HUES6 (cell line): Measurements from ENCODE around the gene EDRF1.
"Not testable (repeated sequence)": the region's sequence is repeated elsewhere in the genome, so short reads cannot be mapped to it uniquely, and the experiment has no call there.

ENCODE experiments used
- H3K27ac ChIP-seq: 2 replicates; pipeline ENCODE4 v1.7.0; 2013; ENCODE audit warnings: low read depth, mild to moderate bottlenecking, low read length, inconsistent platforms
- H3K27me3 ChIP-seq: 2 replicates; pipeline ENCODE4 v1.6.1; 2013; ENCODE audit warnings: low read length; ENCODE audit not compliant: control insufficient read depth, insufficient read depth
- H3K36me3 ChIP-seq: 2 replicates; pipeline ENCODE4 v1.6.1; 2013; ENCODE audit warnings: low read length; ENCODE audit not compliant: control insufficient read depth, insufficient read depth
- H3K4me1 ChIP-seq: 2 replicates; pipeline ENCODE4 v1.6.1; 2013; ENCODE audit warnings: low read length; ENCODE audit not compliant: control insufficient read depth, insufficient read depth
- H3K4me3 ChIP-seq: 2 replicates; pipeline ENCODE4 v1.5.1; 2013; ENCODE audit warnings: low read depth, low read length
- H3K9ac ChIP-seq: one replicate; pipeline ENCODE4 v1.6.1; 2013; ENCODE audit warnings: mild to moderate bottlenecking, low read length
- H3K9me3 ChIP-seq: 2 replicates; pipeline ENCODE4 v1.6.1; 2013; ENCODE audit warnings: low read depth, low read length; ENCODE audit not compliant: control insufficient read depth, insufficient read depth

EDRF1 gene

DNA sequence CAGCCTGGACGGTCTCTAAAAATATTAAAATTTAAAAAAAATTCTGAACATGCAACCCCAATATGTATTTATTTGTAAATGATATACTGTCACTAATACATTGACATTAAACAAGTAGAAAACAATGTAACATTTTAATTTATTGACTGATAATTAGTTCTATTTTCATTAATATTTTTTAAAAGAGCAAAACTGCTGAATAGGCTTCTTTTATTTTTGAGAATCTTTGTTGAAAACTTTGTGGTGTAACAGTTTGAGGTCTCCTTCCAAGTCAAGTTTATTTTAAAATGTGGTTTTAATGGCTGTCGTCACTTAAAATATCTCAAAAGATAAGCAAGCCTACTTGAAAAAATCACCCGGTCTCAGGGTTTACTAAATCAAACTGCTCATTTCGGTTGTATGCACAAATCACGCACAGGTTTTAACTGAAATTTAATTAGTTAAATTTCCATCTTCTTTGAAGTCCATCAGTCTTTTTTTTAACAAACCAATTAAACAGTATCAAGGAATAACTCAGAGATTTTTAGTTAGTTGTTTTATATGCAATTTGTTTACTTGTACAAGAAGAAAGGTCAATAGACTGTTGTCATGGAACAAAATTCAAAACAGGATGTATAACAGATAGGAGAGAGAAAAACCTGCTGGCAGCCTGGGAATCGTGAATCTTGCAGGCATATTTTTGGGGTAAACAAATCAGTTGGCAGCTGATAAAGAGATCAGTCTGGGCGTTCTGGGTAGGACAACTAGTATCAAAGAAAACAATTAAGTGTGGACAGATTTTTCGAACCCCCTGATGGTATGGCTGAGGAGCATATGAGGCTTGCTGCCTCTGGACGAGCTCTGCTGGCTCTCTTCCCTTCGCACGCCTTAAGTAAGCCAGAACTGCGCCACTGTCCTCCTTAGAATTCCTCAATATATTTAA, 9.7 kb upstream of the EDRF1 start:
- no peak overlapping the region for H3K27ac ChIP-seq
- peaks cover 4% of the 10 kb centered on the region; the same call in 1 of the 2 replicates for H3K9me3 ChIP-seq
- no peaks in the 10 kb centered on the region for H3K27me3 ChIP-seq
- no peak overlapping the region for H3K4me3 ChIP-seq
- peaks cover 7% of the 10 kb centered on the region; the same call in 1 of the 2 replicates for H3K4me1 ChIP-seq
- H3K36me3 ChIP-seq, result no peaks in the 10 kb centered on the region
- no peak overlapping the region for H3K9ac ChIP-seq

DNA sequence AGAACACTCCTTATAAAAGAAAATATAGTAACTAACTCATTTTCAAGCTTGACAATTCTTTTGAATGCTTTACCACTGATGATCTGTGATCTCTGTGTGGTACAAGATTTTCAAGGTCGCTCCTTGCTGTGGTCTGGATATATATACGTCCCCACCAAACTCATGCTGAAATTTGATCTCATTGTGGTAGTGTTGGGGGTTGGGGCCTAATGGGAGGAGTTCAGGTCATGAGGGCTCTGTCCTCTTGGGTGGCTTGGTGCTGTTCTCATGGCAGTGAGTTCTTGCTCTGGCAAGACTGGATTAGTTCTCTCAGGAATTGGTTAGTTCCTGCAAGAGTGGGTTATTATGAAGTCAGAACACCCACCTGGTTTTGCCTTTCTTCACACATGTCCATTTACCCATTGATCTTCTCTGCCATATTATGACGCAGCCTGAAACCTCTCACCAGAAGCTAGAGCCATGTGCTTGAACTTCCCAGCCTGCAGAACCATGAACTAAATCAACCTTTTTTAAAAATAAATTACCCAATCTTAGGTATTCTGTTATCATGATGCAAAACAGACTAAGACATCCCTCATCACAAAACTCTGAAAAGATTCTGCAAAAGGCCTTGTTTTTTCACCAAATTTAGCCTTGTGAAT, 8.3 kb upstream of the EDRF1 start:
- no peaks in the 10 kb centered on the region for H3K36me3 ChIP-seq
- H3K9me3 ChIP-seq, result peaks cover 4% of the 10 kb centered on the region; the same call in 1 of the 2 replicates
- no peak overlapping the region for H3K9ac ChIP-seq
- no peaks in the 10 kb centered on the region for H3K27me3 ChIP-seq
- H3K4me3 ChIP-seq, result no peak overlapping the region
- H3K4me1 ChIP-seq, result peaks cover 7% of the 10 kb centered on the region; the same call in 1 of the 2 replicates
- no peak overlapping the region for H3K27ac ChIP-seq

GRCh38 chr10:125714728-125715127, 4.8 kb upstream of the EDRF1 start:
- H3K9ac ChIP-seq, H3K27ac ChIP-seq, H3K4me3 ChIP-seq, H3K9me3 ChIP-seq, H3K4me1 ChIP-seq, H3K36me3 ChIP-seq, H3K27me3 ChIP-seq: not testable (repeated sequence)

DNA sequence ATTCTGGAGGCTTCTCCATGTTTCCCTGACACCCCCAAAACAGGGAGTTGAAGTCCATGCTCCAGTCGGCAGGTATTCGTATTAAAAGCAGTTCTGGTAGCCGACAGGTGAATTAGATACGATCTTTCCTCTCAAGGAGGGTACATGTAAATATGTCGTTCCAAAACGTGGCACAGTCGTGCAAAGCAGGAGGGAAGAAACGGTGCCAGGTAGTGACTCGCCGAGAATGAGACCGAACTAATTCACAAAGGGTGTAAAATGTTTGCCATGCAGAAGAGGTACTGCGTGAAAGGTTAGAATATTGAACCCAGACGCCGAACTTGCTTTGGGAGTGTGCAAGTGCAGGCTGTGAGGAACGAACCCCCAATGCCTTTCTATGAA, 483 bp downstream of the EDRF1 start:
- Histone ChIP-seq H3K27me3 (no peaks in the 10 kb centered on the region), H3K9ac (peak overlapping the region; percentile 95), H3K27ac (peak overlapping the region; percentile 75; the same call in 1 of the 2 replicates), H3K4me3 (peak overlapping the region; percentile 83), H3K9me3 (no peaks in the 10 kb centered on the region), H3K4me1 (no peaks in the 10 kb centered on the region; the same call in 1 of the 2 replicates), H3K36me3 (peaks cover 42% of the 10 kb centered on the region)

DNA sequence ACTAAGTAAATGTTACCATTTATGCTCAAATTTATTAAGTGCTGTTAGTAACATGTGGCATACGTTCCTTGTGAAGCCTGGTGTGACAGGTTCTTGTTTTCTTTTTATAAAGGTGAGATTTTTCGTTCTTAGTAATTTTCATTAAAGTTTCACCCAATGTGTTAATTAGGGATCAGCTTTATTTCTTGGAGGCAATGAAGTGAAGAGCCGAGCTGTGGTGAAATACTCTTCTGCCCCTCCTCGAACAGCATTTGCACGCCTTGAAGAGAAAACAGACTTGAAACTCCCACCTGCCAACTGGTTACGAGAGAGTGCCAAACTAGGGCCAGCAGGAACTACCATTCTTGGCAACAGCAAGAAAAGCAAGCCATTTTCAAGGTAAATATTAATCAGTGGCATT, 1.5 kb downstream of the EDRF1 start:
- Histone ChIP-seq H3K36me3 (peaks cover 51% of the 10 kb centered on the region), H3K9me3 (no peaks in the 10 kb centered on the region), H3K4me1 (no peaks in the 10 kb centered on the region; the same call in 1 of the 2 replicates), H3K27me3 (no peaks in the 10 kb centered on the region), H3K9ac (no peak overlapping the region), H3K27ac (no peak overlapping the region), H3K4me3 (peak overlapping the region; percentile 83)

GRCh38 chr10:125722811-125723210, 3.3 kb downstream of the EDRF1 start:
- Histone ChIP-seq H3K27me3 (no peaks in the 10 kb centered on the region), H3K27ac (no peak overlapping the region), H3K9ac (no peak overlapping the region), H3K4me3 (no peak overlapping the region), H3K36me3 (peaks cover 68% of the 10 kb centered on the region), H3K9me3 (no peaks in the 10 kb centered on the region), H3K4me1 (no peaks in the 10 kb centered on the region; the same call in 1 of the 2 replicates)

DNA sequence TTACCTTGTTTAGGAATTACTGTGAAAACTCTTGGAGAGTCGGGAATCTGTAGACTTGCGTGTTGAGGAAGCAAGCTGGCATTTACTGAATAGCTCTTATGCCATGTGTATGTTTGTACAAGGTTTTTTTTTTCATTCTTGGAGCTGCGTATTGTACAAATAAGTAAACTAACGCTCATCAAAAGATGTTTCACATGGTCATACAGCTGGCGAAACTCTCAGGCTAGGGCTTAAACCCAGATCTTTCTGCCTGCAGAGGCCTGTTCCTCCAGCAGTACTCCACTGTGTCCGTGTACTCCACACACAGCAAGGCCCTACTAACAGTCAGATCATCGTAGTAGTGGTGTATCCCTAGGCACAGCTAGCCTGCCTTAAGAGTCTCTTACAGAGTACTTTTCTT, 7.4 kb downstream of the EDRF1 start:
- no peak overlapping the region for H3K9ac ChIP-seq
- no peak overlapping the region for H3K4me3 ChIP-seq
- H3K4me1 ChIP-seq, result no peaks in the 10 kb centered on the region
- H3K27me3 ChIP-seq, result no peaks in the 10 kb centered on the region
- H3K36me3 ChIP-seq, result peaks cover 95% of the 10 kb centered on the region
- H3K9me3 ChIP-seq, result no peaks in the 10 kb centered on the region
- no peak overlapping the region for H3K27ac ChIP-seq

DNA sequence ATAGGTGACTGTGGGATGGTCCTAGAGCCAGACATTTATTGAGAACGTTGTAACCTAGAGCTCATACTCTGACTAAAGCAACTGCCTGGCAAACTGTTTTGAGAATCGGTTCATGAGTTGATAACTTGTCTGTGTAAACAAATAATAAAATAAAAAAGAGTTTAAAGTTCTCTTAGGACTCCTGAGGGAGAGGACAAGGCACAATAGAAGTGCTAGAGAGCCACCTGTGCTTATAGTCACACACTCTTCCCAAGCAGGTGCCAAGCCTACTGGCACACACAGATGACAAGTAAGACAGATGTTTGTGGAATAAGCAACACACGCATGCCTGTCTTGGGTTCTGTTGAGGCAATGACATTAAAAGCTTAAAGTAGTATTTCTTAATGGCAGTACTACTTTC, 7.9 kb downstream of the EDRF1 start:
- peaks cover 95% of the 10 kb centered on the region for H3K36me3 ChIP-seq
- H3K9me3 ChIP-seq, result no peaks in the 10 kb centered on the region
- H3K4me1 ChIP-seq, result no peaks in the 10 kb centered on the region
- no peak overlapping the region for H3K27ac ChIP-seq
- no peak overlapping the region for H3K4me3 ChIP-seq
- H3K27me3 ChIP-seq, result no peaks in the 10 kb centered on the region
- H3K9ac ChIP-seq, result no peak overlapping the region

DNA sequence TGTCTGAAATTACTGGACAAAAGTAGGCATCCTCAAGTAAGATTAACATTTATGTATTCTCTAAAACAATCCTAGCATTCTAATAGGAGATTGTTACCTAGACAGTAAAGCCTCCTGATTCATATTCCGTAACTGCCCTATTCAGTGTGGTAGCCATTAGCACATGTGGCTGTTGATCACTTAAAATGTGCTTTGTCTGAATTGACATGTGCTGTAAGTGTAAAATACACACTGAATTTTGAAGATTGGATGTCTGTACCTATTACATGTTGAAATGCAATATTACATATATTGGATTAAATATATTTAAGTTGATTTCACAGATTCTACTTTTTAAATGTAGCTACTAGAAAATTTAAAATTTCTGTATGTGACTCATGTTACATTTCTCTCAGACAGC, 14.6 kb downstream of the EDRF1 start:
- Histone ChIP-seq H3K27me3 (no peaks in the 10 kb centered on the region), H3K4me1 (no peaks in the 10 kb centered on the region), H3K9me3 (no peaks in the 10 kb centered on the region), H3K36me3 (peaks cover 99% of the 10 kb centered on the region), H3K9ac (no peak overlapping the region), H3K4me3 (no peak overlapping the region), H3K27ac (no peak overlapping the region)

GRCh38 chr10:125734823-125735222, 15.3 kb downstream of the EDRF1 start:
- Histone ChIP-seq H3K27ac (no peak overlapping the region), H3K4me1 (no peaks in the 10 kb centered on the region), H3K9me3 (no peaks in the 10 kb centered on the region), H3K4me3 (no peak overlapping the region), H3K36me3 (peaks cover 99% of the 10 kb centered on the region), H3K27me3 (no peaks in the 10 kb centered on the region), H3K9ac (no peak overlapping the region)

DNA sequence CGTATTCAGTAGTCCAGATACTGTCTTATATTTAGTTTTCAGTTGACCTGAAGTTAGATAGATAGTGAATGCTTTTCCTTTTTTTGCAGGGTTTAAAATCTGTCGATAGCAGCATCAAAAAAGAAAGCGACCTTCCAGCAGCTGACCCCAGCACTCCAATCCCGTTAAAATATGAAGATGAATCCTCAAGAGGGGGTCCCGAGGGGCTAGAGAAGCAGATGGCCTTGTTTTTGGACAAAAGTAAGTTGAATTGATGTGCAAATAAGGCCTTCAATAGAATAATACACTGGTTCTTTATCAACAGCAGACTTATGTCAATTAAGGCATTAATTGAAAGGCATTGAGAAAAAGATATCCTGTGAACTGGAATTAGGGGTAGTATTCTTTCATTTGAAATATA, 18.7 kb downstream of the EDRF1 start:
- Histone ChIP-seq H3K36me3 (peaks cover 97% of the 10 kb centered on the region), H3K4me3 (no peak overlapping the region)

More for the DNA sequence above, 18.7 kb downstream of the EDRF1 start:
- no peaks in the 10 kb centered on the region for H3K4me1 ChIP-seq
- H3K27ac ChIP-seq, result no peak overlapping the region
- H3K27me3 ChIP-seq, result no peaks in the 10 kb centered on the region
- H3K9me3 ChIP-seq, result no peaks in the 10 kb centered on the region
- no peak overlapping the region for H3K9ac ChIP-seq
